Bronchial epithelial cell (primary cell): ENCODE data around the gene KCNA2. TPM values are rescaled to one million over a fixed set of nuclear protein-coding genes. Genes with fewer than 3 reads are reported as not detected.

Experiments used
- DNase-seq: peaks from one replicate; pipeline ENCODE4 v3.0.0-alpha.2; 2010; ENCODE audit warnings: low read depth
- FAIRE-seq: peaks from 2 replicates; lab custom pipeline; 2011; peaks lifted over from hg19 to GRCh38; lab: Jason Lieb, UNC
- H3K27me3 ChIP-seq: 2 replicates; pipeline ENCODE4 v1.5.1; 2011; ENCODE audit warnings: low read length; ENCODE audit not compliant: control insufficient read depth, insufficient read depth
- H3K36me3 ChIP-seq: 2 replicates; pipeline ENCODE4 v1.5.1; 2011; ENCODE audit warnings: low read length; ENCODE audit not compliant: control insufficient read depth, insufficient read depth
- H3K4me3 ChIP-seq: 2 replicates; pipeline ENCODE4 v1.5.1; 2011; ENCODE audit warnings: mild to moderate bottlenecking, low read depth, low read length, control low read depth
- total RNA-seq: library from RNA; depleted of rRNA; stranded (reverse); fragments of >200 nt; gene quantifications from 2 replicates; pipeline ENCODE4 v1.2.1, GENCODE V29; 2014
- TF ChIP-seq, protein P1 (sequence below): IDR thresholded peaks from 2 replicates; pipeline ENCODE4 v1.5.1; 2011; ENCODE audit warnings: mild to moderate bottlenecking, moderate library complexity, low read length, control low read depth, inconsistent platforms; ENCODE audit not compliant: insufficient read depth, severe bottlenecking

The KCNA2 gene
- not detected in 2 replicates for total RNA-seq

DNA sequence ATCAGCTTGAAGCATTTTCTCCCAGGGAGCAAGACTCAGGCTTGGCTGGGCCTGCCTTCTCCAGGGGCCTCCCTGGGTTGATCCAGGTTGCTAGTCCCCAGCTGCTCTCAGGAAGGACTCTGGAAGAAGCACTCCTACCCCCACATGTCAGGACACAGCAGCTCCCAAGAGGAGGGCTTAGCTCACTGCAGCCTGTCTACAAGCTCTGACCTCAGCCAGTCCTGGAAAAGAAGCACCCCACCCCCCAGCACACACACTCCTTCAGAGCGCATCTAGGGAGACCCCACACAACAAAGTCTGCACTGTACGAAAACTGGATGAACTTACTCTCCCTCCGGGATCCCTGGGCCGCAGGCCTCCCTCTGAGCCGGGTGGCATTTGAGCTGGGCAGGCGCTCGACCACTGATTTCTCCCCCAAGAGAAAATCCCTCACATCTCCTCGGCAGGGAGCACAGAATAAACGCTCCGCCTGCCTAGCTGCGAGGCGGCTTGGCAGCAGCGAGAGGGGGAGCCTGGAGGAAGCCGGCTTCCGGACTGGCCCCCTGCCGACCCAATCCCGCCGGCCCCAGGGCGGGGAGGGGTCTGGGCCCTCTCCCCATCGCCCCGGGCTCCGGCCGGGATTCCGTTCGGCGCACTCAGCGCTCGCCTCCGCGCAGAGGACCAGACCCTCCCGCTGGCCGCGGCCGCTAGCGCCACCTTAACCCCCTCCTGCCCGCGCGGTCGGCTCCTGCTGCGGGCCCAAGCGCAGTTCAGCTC is at the start of gene KCNA2:
Gene KCNA2 (minus strand): TSS at position 458 of the 756 bp plus-strand sequence. CDS start 1,576 bp downstream, outside the sequence.
- Histone ChIP-seq H3K27me3 (peaks cover 32% of the 10 kb centered on the region), H3K36me3 (no peaks in the 10 kb centered on the region), H3K4me3 (no peak within 1 kb of the TSS)
- TF ChIP-seq, protein P1, sequence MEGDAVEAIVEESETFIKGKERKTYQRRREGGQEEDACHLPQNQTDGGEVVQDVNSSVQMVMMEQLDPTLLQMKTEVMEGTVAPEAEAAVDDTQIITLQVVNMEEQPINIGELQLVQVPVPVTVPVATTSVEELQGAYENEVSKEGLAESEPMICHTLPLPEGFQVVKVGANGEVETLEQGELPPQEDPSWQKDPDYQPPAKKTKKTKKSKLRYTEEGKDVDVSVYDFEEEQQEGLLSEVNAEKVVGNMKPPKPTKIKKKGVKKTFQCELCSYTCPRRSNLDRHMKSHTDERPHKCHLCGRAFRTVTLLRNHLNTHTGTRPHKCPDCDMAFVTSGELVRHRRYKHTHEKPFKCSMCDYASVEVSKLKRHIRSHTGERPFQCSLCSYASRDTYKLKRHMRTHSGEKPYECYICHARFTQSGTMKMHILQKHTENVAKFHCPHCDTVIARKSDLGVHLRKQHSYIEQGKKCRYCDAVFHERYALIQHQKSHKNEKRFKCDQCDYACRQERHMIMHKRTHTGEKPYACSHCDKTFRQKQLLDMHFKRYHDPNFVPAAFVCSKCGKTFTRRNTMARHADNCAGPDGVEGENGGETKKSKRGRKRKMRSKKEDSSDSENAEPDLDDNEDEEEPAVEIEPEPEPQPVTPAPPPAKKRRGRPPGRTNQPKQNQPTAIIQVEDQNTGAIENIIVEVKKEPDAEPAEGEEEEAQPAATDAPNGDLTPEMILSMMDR: no peak
- no peak for FAIRE-seq
- DNase-seq: peak; percentile 8

DNA sequence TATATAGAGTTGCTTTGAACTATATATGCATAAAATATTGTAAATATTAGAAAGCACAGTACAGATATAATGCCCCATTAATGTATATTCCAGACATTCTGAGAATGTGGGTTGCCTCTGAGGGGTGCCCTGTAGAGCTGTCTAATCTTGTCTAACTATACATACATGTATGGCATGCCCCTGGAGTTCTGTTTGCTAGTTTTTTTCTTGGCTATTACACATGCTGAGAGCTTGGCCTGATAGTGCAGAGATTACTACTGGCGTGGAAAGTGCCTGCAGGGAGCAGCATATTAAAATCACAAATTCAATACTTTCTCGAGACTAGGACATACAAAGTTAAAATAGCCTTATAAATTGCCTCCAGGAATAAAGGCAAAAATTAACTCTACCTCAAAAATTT is 44.5 kb upstream of the KCNA2 start:
- Histone ChIP-seq H3K36me3 (no peaks in the 10 kb centered on the region), H3K27me3 (peaks cover 5% of the 10 kb centered on the region), H3K4me3 (no peak overlapping the region)
- DNase-seq: no peak
- FAIRE-seq: no peak
- TF ChIP-seq, protein P1: no peak

DNA sequence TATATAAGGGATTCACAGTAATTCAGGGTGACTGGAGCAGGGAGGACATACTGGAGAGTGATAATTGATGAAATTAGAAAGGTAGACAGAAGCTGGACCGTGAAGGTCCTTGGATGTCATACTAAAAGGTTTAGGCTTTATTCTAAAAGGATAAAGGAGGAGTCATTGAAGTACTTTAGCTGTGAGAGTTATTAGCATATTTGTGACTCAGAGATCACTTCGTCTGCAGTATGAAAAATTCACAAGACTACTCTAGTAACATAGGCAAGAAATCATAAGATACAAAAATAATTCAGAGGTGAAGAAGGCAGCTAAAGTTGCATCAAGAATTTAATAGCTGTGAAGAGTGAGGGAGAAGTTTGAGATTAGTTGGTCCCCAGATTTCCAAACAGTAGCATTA is 42.3 kb upstream of the KCNA2 start:
- TF ChIP-seq, protein P1: no peak
- FAIRE-seq: no peak

DNA sequence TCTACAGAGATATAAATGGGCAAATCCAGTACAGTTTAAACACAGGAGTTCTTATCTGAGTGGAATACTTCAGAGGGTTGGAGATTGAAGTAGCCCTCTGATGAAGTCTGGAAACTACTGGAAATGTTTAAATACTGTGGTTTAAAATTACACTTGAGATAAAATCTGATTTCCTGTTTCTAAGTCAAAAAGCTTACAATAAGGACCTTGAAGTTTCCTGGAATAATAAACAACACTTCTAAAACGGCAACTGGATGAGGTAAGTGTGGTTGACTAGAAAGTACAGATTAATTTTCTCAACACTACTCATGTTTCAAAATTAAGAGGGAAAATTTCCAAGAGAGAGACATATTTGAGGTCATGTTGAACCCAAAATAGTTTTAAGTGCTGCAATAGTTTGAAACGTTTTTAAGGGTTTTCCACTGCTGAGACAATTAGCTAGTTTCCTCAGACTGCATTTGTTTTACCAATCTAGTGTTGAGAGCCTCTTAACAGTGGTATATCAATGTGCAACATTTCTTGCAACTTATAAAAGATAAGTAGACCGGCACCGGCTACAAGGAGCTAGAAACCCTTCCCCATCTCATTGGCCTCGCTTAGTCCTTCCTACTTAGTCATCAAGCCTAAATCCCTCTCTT is 41.2 kb upstream of the KCNA2 start:
- TF ChIP-seq, protein P1: no peak
- peaks cover 5% of the 10 kb centered on the region for H3K27me3 ChIP-seq
- no peak for DNase-seq
- FAIRE-seq: no peak
- H3K36me3 ChIP-seq: no peaks in the 10 kb centered on the region
- H3K4me3 ChIP-seq: no peak overlapping the region

More for the DNA sequence above, 42.3 kb upstream of the KCNA2 start:
- H3K27me3 ChIP-seq: peaks cover 5% of the 10 kb centered on the region
- DNase-seq: no peak
- no peak overlapping the region for H3K4me3 ChIP-seq
- H3K36me3 ChIP-seq: no peaks in the 10 kb centered on the region

DNA sequence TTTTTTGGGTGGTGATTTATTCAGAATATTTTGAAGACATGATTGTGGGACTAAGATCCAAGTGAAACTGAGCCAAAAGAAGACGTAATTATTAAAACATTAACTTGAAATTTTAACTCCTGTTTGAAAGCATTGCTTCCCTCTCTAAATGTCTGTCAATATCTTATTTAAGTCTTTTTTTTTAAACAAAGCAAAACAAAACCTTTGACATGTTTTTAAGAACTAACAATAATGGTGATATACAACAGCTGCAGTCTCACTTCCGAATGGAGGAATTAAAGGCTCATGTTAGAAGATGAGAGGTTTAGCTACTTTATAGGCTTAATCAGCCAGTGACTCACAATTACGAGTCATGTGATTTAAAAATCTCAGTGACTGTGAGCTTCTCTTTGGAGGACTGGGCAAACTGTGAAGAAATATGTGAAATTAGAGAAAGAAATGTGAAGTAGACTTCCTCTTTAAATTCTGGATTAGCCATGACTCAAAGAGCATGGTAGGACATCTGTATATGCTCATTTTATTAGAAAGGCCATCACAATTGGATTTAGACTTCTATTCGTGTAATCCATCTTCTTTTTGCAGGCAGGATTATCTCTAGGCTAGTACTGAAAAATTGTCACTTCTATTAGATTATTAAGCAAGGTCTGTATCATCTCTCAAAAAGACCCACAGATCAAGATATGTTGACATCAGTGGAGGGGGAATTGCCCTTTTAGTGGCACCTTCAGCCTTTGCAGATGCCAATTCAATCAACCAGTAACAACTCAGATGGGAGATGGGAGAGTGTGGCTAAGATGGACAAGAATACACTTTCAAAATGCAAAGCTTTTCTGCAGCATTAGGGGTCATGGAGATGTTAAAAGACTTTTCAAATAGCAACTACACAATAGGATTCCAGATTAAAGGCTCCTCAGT is 39.9 kb upstream of the KCNA2 start:
- DNase-seq: peak; percentile 75
- FAIRE-seq: no peak
- TF ChIP-seq, protein P1: no peak
- H3K4me3 ChIP-seq: no peak overlapping the region
- H3K36me3 ChIP-seq: no peaks in the 10 kb centered on the region
- peaks cover 5% of the 10 kb centered on the region for H3K27me3 ChIP-seq
